ENCODE results near the gene C14orf93.
A peak's percentile ranks its signal among the peaks of the same experiment; 100 is the strongest.
"Not testable (repeated sequence)": the region's sequence is repeated elsewhere in the genome, so short reads cannot be mapped to it uniquely, and the experiment has no call there.

Gene C14orf93

DNA sequence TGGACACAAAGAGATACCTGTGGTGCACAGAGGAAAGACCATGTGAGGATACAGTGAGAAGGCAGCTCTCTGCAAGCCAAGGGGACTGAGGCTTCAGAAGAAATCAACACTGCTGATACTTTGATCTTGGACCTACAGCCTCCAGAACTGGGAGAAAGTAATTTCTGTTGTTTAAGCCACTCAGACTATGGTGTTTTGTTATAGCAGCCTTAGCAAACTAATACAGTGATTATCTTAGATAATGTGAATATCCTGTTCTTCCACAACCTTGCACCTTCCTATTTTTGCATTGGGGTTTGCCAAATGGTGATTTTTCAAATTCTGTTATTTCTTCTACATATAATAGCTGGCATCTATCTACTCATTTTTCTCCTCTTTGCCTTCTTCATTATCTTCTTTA is 8.2 kb upstream of the C14orf93 start:
- DNase-seq: no peak

DNA sequence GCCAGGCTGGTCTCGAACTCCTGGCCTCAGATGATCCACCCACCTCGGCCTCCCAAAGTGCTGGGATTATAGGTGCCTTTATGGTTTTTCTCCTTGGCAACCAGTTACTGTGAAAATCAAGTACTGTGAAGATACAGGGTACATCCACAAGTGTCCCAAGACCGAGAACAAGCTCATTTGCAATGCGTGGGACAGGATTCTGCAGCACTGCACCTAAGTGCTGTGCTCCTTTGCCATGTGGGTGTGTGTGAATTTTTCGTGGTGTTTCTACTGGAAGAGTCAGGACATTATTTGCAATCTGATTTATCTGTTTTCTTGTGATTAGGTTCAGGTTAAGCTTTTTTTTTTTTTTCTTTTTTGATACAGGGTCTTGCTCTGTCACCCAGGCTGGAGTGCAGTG is 7.1 kb upstream of the C14orf93 start:
- DNase-seq: no peak

DNA sequence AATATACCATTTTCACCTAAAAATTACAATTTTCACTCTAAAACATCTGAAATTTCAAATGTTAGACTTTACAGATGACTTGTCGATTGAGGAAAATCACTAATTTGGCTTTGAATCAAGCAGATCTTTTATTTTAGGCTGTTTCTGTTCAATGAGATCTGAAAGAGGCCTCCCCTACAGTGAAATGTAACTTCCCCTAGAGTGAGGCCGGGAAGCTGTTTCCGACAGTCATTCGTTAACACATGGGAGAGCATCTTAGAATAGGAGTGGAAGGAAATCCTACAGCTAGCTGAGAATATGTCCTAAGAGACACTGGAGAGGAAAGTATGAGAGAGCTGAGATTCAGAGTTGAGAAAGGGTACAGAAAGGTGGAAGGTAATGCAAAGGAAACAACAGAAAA is 5.7 kb upstream of the C14orf93 start:
- DNase-seq: no peak

DNA sequence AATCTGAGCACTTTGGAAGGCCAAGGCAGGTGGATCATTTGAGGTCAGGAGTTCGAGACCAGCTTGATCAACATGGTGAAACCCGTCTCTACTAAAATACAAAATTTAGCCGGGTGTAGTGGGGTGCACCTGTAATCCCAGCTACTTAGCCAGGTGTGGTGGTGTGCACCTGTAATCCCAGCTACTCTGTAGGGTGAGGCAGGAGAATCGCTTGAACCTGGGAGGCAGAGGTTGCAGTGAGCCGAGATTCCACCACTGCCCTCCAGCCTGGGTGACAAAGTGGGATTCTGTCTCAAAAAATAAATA is 3.8 kb upstream of the C14orf93 start:
- DNase-seq: not testable (repeated sequence)

DNA sequence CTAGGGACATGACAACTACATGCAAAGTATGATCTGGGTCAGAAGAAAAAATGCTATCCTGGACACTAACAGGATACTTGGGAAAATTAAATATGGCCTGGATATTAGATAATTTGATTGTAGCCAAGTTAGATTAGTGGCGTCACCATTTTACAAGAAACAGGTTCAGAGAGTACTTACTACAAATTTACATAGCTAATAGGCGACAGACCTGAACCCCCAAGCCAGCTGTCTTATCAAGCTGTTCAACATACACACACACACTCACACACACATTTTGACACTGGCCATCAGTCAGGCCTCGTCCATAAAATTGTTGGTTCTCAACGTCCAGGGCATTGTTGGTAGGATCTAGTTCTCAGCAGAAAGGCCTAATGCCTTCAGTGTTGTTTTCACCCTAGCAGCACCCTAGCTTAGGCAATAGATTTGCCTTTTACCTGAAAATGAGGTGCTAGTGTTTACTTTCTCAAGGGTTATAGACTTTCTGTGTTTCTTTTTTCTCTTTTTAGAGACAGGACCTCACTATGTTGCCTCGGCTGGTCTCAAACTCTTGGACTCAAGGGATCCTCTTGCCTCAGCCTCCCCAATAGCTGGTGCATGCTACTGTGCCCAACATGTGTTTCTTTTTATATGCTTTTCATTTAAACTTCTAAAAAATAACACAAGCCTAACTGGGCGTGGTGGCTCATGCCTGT is 3.3 kb upstream of the C14orf93 start:
- DNase-seq: no peak

DNA sequence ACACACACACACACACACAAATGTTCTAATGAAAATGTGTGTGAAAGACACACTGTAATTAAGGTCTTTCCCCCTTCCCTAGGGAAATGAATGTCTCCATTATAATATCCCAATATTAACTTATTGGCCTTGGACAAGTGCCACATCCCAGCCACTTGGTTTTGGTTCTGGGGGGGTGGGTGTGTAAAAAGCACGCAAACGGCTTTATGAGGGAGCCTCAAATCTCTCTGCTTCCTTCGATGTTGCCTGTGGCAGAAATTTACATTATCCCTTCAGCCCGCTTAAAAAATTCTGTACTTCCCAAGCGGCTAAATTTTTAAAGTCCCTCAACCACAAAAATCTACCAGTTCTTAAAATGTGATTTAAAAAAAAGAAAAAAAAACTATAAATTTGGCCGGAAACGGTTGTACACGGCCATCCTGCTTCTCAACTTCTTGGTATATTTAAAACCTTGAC is 432 bp downstream of the C14orf93 start:
- DNase-seq: peak; percentile 80

DNA sequence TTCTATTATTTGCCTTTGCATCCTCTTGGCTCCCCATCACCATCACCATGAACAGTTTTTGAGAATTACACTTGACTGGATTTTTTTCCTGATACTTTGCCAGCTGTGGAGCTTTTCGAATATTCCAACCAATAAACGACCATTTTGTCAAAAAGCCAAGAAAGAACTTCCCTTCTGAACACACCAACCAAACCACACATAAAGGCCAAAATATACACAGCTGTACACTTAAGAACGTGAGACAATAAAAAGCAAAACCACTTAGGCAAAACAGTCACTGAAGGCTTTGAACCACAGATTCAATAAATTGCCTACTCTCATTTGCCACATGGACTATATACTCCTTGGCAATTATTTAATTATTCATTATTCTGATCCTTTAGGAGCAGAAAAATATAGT is 1.1 kb downstream of the C14orf93 start:
- DNase-seq: peak; percentile 98

DNA sequence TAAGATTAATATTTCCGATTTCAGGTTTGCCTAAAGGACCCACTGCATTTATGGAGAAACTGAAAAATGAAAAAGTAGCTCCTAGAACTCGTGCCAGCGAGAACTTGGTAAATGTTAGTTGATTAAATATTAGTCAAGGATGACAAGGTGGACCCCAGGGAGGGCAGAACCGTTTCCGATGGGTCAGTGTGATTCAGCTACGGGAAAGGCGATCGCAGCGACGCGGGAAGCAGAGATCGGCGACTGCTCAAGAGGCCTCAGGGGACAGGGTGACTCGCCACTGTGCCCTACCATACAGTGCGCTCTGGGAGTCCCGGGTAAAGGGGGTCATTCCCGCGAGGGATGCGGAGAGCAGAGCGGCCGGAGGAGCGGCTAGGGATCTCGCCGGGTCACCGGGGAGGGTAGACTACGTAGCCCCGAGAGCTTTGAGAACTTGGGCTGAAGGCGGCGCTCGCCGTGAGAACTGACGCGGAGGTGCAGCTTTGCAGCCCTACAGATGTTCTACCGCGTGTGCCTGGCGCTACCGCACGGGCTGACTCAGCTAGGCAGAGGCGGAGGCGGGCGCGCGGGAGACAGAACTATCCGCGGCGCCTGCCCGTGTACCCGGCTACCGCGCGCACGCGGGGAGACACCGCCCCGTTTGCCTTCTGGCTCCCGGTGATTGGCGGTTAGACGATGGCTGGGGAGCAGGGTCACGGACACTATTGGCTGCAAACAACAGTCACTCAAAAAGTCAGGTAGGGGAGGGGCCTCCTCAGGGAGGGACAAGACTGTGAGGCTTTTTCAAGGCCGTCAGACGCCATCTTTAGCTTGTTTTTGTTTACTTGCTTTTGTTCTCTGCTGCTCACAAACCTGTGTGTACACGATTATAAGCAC is 3.2 kb downstream of the C14orf93 start:
- DNase-seq: peak; percentile 100

DNA sequence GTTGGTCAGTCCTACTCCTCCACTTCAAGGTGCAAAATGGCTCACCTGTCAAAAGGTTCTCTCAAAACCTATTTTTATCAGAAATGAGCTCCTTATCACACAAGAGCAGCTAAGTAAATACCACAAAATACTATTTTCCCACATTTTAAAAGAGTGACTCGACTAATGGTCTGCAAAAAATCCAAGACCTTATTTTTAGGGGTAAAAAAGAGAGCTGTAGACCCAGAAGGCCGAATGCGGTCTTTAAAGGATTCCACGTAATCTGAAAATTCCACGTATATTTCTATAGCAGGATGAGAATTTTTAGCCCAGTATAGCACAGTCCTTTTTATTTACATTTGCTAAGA is 3.8 kb downstream of the C14orf93 start:
- peak; percentile 61 for DNase-seq

DNA sequence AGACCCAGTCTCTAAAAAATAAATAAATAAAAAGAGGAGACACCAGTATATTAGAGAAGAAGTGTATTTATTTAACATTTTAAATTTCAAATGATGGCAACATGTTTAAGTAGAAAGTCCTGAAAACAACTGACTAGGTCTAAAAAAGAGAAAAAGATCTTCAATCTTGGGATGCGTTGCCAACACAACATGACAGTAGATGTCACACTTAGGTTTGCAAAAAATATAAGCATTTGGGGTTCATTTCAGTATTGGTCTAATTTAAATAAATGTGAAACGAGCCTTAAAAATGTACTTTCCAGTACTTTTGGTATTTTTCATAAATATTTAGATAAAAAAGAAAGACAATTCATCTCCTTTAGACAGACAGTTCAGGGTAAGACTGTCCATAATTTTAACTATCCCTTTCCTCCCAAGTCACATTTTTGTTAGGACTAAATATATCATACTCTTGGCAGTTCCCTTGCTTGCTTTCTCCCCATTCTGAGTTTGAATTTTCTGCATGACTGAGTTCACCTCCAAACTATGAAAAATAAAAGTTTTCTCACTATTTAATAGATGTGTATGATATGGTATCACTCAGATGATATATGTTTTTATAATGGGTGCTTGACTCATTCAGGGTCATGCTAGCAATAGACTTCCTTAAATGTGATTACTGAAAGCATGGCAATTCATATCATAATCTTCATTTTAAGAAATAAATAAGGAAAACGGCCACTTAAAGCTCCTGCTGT is 4.3 kb downstream of the C14orf93 start:
- no peak for DNase-seq

DNA sequence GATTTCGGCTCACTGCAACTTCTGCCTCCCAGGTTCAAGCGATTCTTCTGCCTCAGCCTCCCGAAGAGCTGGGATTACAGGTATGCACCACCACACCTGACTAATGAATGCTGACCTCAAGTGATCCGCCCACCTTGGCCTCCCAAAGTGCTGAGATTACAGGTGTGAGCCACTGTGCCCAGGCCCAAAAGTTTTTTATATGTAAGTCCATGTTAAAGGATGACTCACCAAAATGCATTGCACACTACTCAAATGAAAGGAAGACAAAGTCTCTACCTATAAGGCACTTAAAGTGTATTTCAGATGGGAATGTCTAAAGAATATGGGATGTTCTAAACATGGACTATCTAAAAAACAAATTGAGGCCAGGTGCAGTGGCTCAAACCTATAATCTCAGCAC is 5.7 kb downstream of the C14orf93 start:
- DNase-seq: not testable (repeated sequence)

DNA sequence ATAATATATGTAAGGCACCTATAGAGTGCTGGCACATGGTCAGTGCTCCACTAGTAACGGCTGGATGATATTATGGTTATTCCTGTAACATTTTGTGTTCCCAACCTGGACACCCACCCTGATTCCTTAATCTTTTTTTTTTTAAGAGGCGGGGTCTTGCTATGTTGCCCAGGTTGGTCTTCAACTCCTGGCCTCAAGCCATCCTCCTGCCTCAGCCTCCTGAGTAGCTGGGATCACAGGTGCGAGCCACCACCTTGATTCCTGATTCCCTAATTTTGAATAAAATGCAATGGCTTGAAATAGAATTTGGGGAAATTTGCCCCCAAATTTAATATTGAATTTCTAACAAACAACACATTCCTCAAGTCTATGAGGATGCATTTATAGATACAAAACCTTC is 7.4 kb downstream of the C14orf93 start:
- no peak for DNase-seq

DNA sequence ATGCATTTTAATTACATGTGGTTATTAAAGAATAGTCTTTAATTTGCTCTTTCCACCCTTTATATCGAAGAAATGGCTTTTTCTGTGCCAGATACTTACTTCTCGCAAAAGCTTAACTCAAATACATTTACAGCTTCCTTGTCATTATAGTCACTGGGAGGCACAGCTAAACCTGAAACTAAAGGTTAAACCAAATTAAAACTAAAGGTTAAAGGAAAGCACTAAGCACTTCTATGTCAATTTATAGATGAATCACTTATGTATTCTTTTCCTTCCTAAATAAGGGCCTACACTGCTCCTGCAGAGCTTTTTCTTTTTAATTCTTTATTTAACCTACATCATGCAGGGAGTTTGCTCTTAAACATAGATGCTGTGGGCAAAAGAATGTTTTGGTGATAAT is 9.1 kb downstream of the C14orf93 start:
- no peak for DNase-seq

DNA sequence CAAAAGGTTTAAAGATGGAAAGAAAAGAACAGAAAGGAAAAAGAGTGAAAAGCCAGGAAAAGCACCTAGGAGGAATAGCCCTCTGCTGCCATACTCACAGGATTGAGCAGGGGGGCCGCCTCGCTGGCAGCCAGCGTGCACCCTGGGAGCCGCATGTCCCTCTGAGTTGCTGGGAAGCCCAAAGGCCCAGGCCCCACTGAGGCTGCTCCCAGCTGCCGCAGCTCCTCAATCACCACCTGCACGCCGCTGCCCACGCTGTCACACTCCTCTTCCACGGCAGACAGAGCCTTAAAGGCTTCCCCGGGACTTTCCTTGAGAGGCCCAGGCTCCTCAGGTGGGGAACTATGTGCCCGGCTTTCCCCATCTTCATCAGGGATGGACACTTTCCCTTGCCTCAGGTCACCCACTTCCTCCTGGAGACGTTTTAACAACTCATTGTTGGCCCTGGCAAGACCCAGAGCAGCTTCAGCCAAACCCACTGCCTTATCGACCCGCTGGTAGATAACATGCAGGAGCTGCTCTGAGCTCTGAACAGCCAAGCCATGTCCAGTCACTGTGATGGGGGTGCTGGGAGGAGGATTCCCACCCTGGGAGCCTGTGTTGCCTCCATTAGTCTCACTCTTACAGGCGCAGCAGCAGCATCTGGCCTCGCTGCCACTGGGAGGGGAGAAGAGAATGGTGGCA is 11.5 kb downstream of the C14orf93 start:
- DNase-seq: no peak

DNA sequence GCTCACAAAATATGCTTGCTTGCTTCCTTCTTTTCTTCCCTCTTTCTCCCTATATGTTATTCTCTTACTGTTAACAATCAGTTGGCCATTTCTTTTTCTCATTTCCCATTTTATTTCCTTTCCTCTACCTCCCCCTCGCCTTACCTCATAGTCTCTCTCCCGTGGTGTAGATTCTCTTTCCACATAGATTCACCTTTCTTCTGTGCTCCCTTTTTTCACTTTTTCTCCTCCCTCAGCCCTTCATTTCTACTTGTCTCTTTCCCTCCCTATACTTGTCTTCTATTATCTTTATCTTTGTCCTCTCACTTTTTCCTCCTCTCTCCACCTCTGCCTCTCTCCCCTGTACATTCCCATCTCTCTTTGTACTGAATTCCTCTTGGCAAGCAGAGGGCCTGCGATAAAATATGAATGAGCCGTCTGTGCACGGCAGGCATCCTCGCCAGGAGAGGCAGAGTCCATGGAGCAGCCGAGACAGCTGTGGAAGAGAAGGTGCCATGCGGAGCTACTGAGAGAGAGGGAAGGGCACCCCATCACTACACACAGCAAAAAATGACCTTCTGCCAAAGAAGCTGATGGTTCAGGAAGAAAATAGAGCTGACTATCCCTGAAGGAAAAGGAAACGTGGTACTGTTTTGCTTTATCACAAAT is 12.1 kb downstream of the C14orf93 start:
- DNase-seq: no peak

DNA sequence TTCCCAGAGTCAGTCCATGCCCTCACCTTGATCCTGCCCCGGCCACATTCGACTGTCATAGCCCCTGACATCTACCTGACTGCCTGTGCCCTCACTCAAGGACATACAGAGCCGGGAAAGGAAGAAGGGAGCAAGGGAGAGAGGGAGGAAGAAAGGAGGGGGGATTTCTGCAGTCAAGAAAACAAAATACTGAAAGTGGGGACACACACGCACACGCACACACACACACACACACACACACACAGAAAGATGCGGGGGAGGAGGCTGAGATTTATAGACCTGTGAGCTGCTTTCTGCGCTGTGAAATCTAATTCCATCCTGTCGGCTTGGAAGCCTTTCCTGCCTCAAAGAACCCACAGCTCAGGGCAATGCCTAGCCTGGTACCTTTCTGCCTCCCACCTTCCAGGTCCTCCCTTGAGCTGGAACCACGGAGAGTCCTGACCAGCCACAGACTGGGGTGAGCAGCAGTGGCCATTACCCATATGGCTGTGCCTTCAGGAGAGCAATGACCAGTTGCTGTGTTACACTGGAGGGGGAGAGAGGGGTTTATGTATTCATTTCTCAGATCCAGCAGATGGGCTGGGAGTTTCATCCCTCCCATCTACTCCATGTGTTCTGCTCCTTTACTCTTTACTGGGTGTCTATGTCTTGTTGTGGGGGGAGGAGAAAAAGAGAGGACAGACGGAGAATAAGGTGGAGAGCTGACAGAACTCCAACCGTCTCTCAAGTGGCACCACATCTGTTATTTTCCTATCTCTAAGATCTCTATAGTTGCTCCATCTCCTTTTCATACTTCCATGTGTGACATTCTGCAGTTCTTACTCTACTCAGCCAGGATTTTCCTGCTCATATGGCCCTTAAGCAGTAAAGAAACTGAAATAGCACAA is 12.9 kb downstream of the C14orf93 start:
- DNase-seq: no peak

DNA sequence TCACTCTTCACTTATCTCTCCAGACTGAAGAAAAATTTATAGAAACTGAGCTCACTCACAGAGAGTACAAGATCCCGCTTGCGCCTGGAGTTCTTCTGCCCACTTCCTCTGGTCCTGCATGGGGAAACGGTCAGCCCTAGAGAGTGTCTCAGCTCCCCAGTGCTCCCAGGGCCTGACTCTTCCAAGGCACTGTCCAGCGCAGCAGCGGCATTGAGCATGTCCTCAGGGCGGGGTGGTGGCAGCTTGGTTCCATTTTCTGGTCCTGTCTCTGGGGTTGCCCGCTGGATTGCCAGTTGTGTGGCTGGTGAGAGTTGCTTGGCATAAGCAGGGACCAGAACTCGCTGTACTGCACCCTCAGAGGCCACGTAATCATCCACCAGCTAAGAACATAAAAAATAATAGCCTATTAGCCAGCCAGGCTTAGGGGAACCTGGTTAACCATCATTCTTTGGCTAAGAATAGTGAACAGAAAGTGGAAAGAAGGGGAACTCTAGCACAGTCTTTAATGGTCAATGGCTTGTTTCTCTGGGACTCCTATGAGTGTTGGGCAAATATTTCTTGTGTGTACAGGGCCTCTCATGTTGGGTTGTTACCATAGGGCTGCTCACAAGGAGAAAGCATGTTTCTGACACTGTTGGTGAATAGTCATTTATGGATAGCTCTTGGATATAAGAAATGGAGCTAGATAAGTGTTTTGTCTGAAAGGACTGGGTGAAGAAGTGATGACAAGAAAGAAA is 13.9 kb downstream of the C14orf93 start:
- no peak for DNase-seq

DNA sequence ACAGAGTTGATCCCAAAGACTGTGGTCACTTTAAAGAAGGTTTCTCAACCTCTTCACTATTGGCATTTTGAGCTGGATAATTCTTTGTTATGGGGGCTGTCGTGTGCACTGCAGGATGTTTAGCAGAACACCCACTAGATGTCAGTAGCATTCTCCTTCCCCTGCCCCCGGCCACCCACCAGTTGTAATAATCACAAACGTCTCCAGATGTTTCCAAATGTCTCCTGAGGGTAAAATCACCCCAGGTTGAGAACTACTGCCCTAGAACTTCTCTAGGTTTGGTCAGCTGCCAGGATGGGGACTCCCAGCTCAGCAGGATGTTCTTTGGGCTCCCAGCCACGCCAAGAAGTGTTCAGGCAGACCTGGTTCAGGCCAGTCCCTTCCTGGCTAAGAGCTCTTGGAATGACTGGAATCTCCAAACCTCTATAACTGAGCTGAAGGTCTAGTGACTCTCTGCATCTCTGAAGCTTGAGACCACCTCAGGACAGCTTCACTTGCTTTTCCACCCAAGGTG is 15.1 kb downstream of the C14orf93 start:
- DNase-seq: peak; percentile 70

DNA sequence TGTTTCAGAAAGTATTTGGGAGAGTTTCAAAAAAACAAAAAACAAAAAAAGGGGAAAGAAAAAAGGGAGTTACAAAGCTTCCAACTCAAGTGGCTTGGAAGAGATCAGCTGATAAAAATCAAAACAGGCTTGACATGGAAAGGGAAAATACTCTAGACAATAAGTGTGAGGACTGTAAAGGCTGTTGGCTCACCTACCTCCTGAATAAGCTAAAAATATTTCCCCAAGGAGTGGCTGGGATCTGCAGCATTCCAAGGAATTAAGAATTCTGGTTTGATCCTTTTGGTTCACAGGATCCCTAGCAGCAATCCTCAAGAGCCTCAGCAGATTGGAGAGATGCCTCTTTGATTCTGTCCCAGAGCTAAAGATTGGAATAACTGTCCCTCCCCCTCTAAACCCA is 16.4 kb downstream of the C14orf93 start:
- DNase-seq: no peak

DNA sequence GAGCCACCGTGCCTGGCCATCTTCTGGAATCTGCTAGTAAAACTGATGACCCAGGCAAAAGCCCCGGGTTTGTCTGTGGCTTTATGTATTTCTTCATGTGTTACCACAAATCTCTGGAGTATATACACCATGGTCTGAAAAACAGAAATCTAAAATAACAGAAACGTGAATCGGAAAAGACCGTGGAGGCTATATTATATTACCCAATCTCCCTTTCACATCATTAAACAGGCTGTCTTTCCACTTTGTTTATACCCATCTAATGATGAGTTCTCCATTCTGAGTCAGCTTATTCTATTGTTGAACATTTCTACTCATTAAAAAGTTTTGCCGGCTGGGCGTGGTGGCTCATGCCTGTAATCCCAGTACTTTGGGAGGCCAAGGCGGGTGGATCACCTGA is 18.1 kb downstream of the C14orf93 start:
- DNase-seq: no peak

DNA sequence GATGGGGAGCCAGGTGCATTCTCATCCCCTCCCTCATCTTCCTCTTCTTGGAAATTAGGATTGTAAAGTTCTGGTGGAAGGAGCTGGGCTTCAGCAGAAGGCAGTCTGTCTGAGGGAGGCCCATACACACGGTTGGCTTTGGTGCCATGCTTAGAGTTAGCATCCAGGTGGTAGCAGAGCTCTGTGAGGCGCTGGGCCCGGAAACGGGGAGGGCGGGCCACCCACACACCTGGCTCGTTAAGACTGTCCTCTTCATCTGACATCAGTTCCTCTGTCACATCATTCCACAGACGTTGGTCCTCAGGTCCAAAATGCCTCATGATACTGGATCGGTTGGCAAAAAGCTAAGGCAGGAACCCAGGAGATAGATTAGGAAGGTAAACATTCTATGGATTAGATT is 22.7 kb downstream of the C14orf93 start:
- DNase-seq: no peak
